Esophagus muscularis mucosa (tissue), 4 donors: ENCODE measurements around the gene CCNL2. TPM values are rescaled to one million over a fixed set of nuclear protein-coding genes. Genes with fewer than 3 reads are reported as not detected.

Experiments
- DNase-seq: peaks from one replicate; pipeline ENCODE4 v3.0.0-alpha.2; 2017; ENCODE audit errors: extremely low spot score
- H3K27ac ChIP-seq, 4 donors: fragments of 200-600 bp; sonication (generic); replicated peaks in 1 of 4; 1 replicate in 3 of 4; 2 replicates in 1 of 4; pipeline ENCODE4 v1.5.1; 2016 to 2019; ENCODE audit warnings: mild to moderate bottlenecking in 1 of 4
- H3K27me3 ChIP-seq, 4 donors: fragments of 200-600 bp; sonication (generic); one replicate each; pipeline versions ENCODE4 v1.5.1 to v1.6.0; 2016 to 2019
- H3K36me3 ChIP-seq, 4 donors: fragments of 200-600 bp; sonication (generic); one replicate each; pipeline ENCODE4 v1.5.1; 2016 to 2019
- H3K4me1 ChIP-seq, 4 donors: fragments of 200-600 bp; sonication (generic); one replicate each; pipeline ENCODE4 v1.5.1; 2016 to 2019
- H3K4me3 ChIP-seq, 4 donors: fragments of 200-600 bp; sonication (generic); 1 replicate in 2 of 4; 2 replicates in 2 of 4; pipeline ENCODE4 v1.5.1; 2016 to 2019; ENCODE audit warnings: mild to moderate bottlenecking in 4 of 4, moderate library complexity in 1 of 4
- H3K9me3 ChIP-seq, 4 donors: fragments of 200-600 bp; sonication (generic); 1 replicate in 3 of 4; 2 replicates in 1 of 4; pipeline ENCODE4 v1.5.1; 2016 to 2019
- CTCF ChIP-seq, 3 experiments: fragments of 200-600 bp in 2 of 3; fragments of 450-650 bp in 1 of 3; sonication (generic) in 2 of 3; IDR thresholded peaks; one replicate each; pipeline ENCODE4 v1.5.1; 2017 to 2019; ENCODE audit warnings: antibody characterized with exemption in 3 of 3, mild to moderate bottlenecking in 2 of 3, moderate library complexity in 1 of 3
- EP300 ChIP-seq: sonication (generic); formaldehyde crosslinking; IDR thresholded peaks from one replicate; pipeline ENCODE4 v1.6.1; 2017; ENCODE audit warnings: antibody characterized with exemption
- POLR2A ChIP-seq: fragments of 450-650 bp; IDR thresholded peaks from one replicate; pipeline ENCODE4 v1.6.1; 2017; ENCODE audit warnings: antibody characterized with exemption, moderate library complexity, mild to moderate bottlenecking, low read depth
- POLR2AphosphoS5 ChIP-seq, 2 donors: sonication (generic); formaldehyde crosslinking; IDR thresholded peaks; one replicate each; pipeline ENCODE4 v1.6.1; 2017; ENCODE audit warnings: antibody characterized with exemption in 2 of 2
- WGBS: methylation state at CpG from one replicate; pipeline ENCODE4 v1.1.5; 2018; 5-methylcytosine and 5-hydroxymethylcytosine counted together
- intact Hi-C: fragments of 100-400 bp; cut with DNase I; formaldehyde crosslinking; loops from one replicate; pipeline ENCODE4 v1.15.1; 2023
- total RNA-seq, 4 donors: library from RNA; depleted of rRNA; stranded (reverse); fragments of >200 nt; gene quantifications; one replicate each; pipeline versions ENCODE4 v1.1.0 to v1.2.1, GENCODE V29; 2016

The CCNL2 gene
- total RNA-seq, 4 donors from 2014 or later: 73.4 to 136 (median 108) TPM

- no peak for TF ChIP-seq POLR2A
- peak; percentile 34 to 45 for TF ChIP-seq POLR2AphosphoS5 (IDR thresholded peaks at IDR 0.05)
- Histone ChIP-seq H3K27me3 (peaks cover 0 to 44% (median 7%) of the 10 kb centered on the region in 4 donors), H3K9me3 (no peaks in the 10 kb centered on the region), H3K36me3 (no peaks in the 10 kb centered on the region), H3K4me1 (peaks cover 12 to 68% (median 63%) of the 10 kb centered on the region in 4 donors), H3K27ac (peak overlapping the region; percentile 81 to 88 (median 84)), H3K4me3 (no peak overlapping the region)
- 71% methylated on average over 18 of the region's 20 CpGs for WGBS
- DNase-seq: no peak
- intact Hi-C loops: no loop called here
Measured at GRCh38 chr1:1360506-1361169, 38.5 kb downstream of the CCNL2 start.

- H3K27me3 ChIP-seq: peaks cover 0 to 52% (median 11%) of the 10 kb centered on the region in 4 donors
- no peaks in the 10 kb centered on the region for H3K9me3 ChIP-seq
- H3K4me3 ChIP-seq: no peak overlapping the region
- WGBS: 52% methylated on average over 16 of the region's 28 CpGs
- peaks cover 0 to 2% (median 0%) of the 10 kb centered on the region in 4 donors for H3K36me3 ChIP-seq
- TF ChIP-seq CTCF (IDR thresholded peaks at IDR 0.05): no peak
- TF ChIP-seq POLR2AphosphoS5 (IDR thresholded peaks at IDR 0.05): peak in 1 of 2 donors; percentile 14
- peaks cover 20 to 75% (median 71%) of the 10 kb centered on the region in 4 donors for H3K4me1 ChIP-seq
- intact Hi-C loops: no loop called here
- DNase-seq: no peak
- peak overlapping the region; percentile 81 to 88 (median 84) for H3K27ac ChIP-seq
Measured at GRCh38 chr1:1359664-1360468, 39.3 kb downstream of the CCNL2 start.

DNA sequence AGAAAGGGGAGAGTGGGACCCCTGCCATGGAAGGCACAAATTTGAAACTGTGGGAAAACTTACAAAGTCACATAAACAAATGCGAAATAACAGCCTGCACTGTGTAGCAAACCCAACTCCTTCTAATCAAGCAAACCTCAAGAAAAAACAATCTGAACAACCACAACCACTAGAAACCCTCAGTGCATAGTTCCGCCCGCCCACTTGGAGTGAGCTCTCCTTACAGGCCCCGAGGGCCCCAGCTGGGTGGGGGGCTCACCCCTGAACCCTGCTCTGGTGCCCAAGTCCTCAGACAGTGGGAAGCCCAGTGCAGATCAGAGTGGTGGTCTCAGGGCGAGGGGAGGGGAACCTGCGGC lies 39.8 kb downstream of the CCNL2 start:
- 69% methylated on average over 6 of the region's 6 CpGs for WGBS
- TF ChIP-seq CTCF (IDR thresholded peaks at IDR 0.05) (no peak), POLR2AphosphoS5 (IDR thresholded peaks at IDR 0.05) (no peak), EP300 (no peak), POLR2A (no peak)
- intact Hi-C loops: no loop called here
- Histone ChIP-seq H3K4me1 (peaks cover 26 to 81% (median 77%) of the 10 kb centered on the region in 4 donors), H3K27ac (peak overlapping the region; percentile 81 to 88 (median 84)), H3K9me3 (no peaks in the 10 kb centered on the region), H3K27me3 (peaks cover 0 to 58% (median 16%) of the 10 kb centered on the region in 4 donors), H3K4me3 (peak overlapping the region in 1 of 4 donors; percentile 69), H3K36me3 (peaks cover 0 to 8% (median 3%) of the 10 kb centered on the region in 4 donors)
- no peak for DNase-seq

DNA sequence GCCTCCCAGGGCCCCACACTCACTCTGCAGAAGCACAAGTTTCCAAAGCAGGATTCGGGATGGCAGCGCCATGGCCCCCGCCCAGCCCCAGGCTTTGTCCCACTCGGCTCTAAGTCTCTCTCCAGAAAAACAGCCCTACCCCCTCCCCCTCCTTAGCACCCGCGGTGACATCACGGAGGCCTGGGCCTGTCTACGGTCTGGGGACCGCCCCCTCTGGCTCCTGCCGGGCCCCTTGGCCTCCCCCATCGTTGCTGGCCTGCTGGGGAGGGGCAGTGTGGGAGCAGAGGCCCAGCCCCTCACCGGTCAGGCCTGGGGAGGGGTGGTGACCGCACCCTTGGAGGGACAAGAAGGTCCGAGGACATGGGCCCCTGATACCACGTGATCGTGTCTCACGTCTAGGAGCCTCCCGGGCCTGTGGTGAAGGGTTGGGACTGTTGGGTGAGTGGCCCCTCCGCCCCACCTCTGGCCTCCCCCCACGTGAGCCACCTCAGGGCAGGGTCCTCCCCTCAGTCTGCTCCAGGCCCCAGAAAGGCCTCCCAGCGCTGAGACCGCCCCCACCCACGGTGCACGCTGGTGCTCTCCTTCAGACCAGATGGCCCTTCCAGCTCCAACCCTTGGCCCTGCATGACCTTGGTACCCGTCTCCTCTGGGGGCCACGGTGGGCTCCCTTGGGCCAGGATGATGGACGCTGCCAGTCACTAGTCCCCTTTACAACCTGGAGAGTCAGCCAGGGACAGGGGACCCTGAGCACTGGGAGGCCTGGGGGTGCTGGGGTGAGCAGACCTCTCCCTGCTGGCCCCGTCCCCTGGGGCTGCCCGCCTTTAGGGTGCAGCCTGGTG lies 40.5 kb downstream of the CCNL2 start, which contains the start of gene MXRA8:
MXRA8 (minus strand) TSS at position 123 of the 839 bp plus-strand sequence; CDS start at position 72, 51 bp downstream.
- H3K27me3 ChIP-seq: peaks cover 0 to 64% (median 21%) of the 10 kb centered on the region in 4 donors
- H3K4me1 ChIP-seq: peaks cover 32 to 87% (median 83%) of the 10 kb centered on the region in 4 donors
- peaks cover 0 to 14% (median 6%) of the 10 kb centered on the region in 4 donors for H3K36me3 ChIP-seq
- no peak for DNase-seq
- H3K9me3 ChIP-seq: no peaks in the 10 kb centered on the region
- intact Hi-C loops: no loop called here
- WGBS: 16% methylated on average over 9 of the region's 29 CpGs
- H3K27ac ChIP-seq: peak within 1 kb of the TSS; percentile 81 to 88 (median 84)
- peak; percentile 42 to 71 for TF ChIP-seq POLR2AphosphoS5 (IDR thresholded peaks at IDR 0.05)
- TF ChIP-seq POLR2A: no peak
- H3K4me3 ChIP-seq: peak within 1 kb of the TSS; percentile 47 to 69 (median 57)

DNA sequence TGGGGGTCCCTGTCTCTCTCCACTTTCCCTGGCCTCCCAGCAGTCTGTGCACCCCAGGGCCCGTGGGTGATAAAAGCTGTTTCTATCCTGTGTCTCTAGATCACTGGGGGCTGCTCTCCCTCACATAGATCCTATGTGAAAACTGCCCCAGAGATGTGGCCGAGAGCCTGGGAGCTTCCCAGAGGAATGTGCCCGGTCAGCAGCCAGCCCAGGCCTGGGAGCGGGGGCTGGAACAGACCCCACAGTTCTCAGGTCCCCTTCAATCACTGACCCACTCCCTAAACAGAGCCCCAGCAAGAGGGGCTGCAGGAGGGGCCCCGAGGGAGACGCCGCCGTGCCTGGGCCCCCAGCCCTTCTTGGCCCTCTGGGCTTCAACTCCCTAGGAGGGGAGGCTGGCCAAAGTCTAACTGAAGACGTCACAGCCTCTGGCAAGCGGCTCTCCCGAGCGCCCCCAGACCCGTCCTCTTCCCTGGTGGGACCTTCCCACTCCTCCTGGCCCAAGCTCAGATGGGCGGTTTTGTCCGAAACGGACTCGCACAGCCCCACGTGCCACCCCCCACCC lies 41.2 kb downstream of the CCNL2 start:
- TF ChIP-seq EP300 (no peak), POLR2A (no peak), POLR2AphosphoS5 (IDR thresholded peaks at IDR 0.05) (no peak), CTCF (IDR thresholded peaks at IDR 0.05) (no peak)
- peak overlapping the region; percentile 81 to 88 (median 84) for H3K27ac ChIP-seq
- peaks cover 39 to 94% (median 90%) of the 10 kb centered on the region in 4 donors for H3K4me1 ChIP-seq
- peaks cover 0 to 71% (median 25%) of the 10 kb centered on the region in 4 donors for H3K27me3 ChIP-seq
- H3K36me3 ChIP-seq: peaks cover 0 to 21% (median 7%) of the 10 kb centered on the region in 4 donors
- intact Hi-C loops: no loop called here
- no peaks in the 10 kb centered on the region for H3K9me3 ChIP-seq
- WGBS: 6% methylated on average over 7 of the region's 18 CpGs
- H3K4me3 ChIP-seq: peak overlapping the region; percentile 47 to 69 (median 57)
- no peak for DNase-seq
